GM12873 (cell line): Measurements from ENCODE around the gene RIC8A.
A peak's percentile ranks its signal among the peaks of the same experiment; 100 is the strongest.

ENCODE experiments used
- CTCF ChIP-seq: IDR thresholded peaks from 2 replicates; pipeline ENCODE4 v1.5.1; 2012; ENCODE audit warnings: low read depth, mild to moderate bottlenecking, moderate library complexity, low read length, control low read depth; ENCODE audit not compliant: insufficient read depth; ENCODE audit errors: missing control alignments

The RIC8A gene

DNA sequence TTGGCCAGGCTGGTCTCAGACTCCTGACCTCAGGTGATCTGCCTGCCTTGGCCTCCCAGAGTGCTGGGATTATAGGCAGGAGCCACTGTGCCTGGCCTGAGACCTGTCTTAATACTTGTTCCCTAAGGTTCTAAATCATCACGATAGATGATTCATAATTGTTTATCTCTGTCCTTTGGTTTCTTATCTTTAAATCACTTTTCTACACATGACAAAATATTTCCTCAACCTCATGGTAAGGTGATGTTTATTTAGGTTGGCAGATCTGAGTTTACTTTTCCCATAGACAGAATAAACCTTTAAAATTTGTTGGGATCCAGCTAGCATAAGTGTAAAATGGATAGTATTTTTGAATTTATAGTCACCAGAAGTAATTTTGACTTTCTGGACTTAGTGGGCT, 32.8 kb downstream of the RIC8A start:
- no peak for TF ChIP-seq CTCF

DNA sequence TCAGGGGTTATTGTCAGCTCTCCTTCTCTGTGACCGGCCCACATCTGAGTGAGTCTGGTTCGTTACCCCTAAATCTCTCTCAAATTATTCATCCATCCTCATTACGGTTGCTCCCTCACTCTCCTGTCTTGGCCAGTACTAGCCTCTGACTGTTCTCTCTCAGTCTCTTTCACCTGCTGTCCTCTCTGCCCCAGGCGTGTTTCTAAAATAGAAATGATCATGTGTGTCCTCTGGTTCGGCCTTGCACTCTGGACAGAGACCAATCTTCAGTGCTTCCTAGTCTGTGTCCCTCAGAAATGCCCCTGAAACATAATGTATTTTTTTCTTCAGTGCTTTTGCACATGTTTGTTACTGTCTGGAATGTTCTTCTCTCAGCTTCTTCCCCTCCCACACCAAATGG, 34.1 kb downstream of the RIC8A start:
- TF ChIP-seq CTCF = no peak

DNA sequence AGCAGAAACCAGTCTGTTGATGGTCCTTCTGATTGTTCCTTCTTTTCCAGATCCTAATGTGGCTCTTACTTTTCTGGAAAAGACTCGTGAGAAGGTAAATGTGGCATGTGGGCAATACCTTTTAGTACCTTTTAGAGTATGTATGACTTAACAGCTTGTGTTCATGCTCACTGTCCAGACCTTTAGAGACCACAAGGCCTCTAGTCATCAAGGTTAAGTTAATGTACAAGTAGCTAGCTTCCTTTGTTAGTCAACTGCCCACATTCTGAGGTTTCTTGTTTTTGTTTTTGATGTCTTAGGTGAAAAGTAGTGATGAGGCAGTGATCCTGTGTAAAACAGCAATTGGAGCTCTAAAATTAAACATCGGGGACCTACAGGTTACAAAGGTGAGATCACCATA, 36.9 kb downstream of the RIC8A start:
- no peak for TF ChIP-seq CTCF

- TF ChIP-seq CTCF = no peak
Observed at GRCh38 chr11:249062-249461, 41.6 kb downstream of the RIC8A start.

DNA sequence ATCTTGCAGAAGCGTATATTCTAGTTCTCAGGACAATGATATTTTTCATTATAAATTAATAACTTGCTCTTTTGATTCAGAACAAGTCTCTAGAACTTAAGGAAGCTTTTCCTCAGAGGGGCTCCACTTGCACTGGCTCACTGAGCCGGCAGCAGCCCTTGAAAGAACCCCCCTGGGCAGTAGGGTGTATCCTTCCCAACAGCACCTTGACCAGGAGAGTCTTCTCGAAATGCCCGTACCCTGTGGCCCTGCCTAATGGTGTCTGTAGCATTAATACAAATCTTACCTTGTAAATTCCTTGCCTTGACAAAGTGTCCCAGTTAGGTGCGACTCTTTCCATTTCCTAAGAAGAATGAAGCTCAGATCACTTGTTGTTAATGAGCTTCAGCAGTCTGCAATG, 42.8 kb downstream of the RIC8A start:
- no peak for TF ChIP-seq CTCF

GRCh38 chr11:250740-251299, 43.3 kb downstream of the RIC8A start:
- TF ChIP-seq CTCF = peak; percentile 83

DNA sequence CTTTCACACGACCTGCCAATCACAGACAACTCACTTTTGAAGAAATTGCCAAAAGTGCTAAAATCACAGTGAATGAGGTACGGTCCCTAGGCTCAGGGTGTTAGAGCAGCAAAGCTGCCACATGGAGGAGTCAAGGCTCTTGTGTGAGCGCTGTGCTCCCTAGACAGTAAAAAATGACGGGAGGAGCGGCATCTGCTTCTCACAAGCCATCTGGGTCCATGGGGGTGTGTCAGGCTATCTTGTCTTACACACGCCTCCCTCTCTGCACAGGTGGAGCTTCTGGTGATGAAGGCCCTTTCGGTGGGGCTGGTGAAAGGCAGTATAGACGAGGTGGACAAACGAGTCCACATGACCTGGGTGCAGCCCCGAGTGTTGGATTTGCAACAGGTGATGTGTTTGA, 44.0 kb downstream of the RIC8A start:
- no peak for TF ChIP-seq CTCF

GRCh38 chr11:252666-253065, 45.2 kb downstream of the RIC8A start:
- TF ChIP-seq CTCF = no peak
